Activated T-helper 1 cell treated with Interleukin-2 at 50 U/mL for 16 hours (primary cell): ENCODE data around the gene KIAA0825.
"Not testable (repeated sequence)": the region's sequence is repeated elsewhere in the genome, so short reads cannot be mapped to it uniquely, and the experiment has no call there.

Experiments
- DNase-seq: peaks from one replicate; pipeline ENCODE4 v3.0.0-alpha.2; 2020; ENCODE audit warnings: low read depth

The KIAA0825 gene

GRCh38 chr5:94240134-94240533 lies 378.3 kb downstream of the KIAA0825 start:
- no peak for DNase-seq

DNA sequence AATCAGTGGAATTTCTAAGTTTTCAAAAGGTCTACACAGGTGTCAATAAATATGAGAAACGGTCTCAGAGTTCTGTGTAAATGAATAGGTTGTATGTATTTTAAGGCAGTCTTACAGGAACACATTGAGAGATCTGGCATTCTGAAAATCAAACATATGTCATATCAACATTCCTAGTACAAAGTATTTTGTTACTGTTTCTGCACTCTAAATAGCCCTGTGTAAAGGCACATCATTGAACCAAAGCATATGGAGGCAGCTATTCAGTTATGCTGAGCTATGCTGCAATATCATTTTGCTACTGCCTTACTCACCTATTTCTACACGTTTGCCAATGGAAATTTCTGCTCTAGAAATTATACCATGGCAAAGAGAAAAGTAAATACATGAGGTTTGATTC lies 379.1 kb downstream of the KIAA0825 start:
- no peak for DNase-seq

GRCh38 chr5:94234987-94235386 lies 383.4 kb downstream of the KIAA0825 start:
- DNase-seq = no peak

GRCh38 chr5:94228791-94229190 lies 389.6 kb downstream of the KIAA0825 start:
- no peak for DNase-seq

GRCh38 chr5:94223235-94223634 lies 395.2 kb downstream of the KIAA0825 start:
- no peak for DNase-seq

GRCh38 chr5:94218374-94218773 lies 400.0 kb downstream of the KIAA0825 start:
- no peak for DNase-seq

DNA sequence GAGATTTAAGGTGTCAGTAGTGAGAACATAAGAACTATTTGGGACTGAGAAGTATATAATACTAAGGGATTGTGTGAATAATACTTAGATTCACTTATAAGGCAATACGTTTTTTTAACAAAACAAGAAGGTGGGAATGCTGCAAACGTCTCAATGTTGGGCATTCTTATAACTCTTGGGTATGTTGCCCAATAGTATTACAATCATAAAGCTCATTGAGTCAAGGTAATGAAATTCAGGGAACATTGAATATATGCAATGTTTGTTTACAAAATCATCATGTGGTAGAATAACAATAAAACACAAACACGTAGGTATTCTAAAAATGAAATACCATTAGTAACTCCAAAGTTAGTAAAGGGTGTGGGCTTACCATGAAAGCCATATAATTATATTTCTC lies 400.7 kb downstream of the KIAA0825 start:
- DNase-seq = no peak

- DNase-seq = no peak
Observed at GRCh38 chr5:94217216-94217615, 401.2 kb downstream of the KIAA0825 start.

DNA sequence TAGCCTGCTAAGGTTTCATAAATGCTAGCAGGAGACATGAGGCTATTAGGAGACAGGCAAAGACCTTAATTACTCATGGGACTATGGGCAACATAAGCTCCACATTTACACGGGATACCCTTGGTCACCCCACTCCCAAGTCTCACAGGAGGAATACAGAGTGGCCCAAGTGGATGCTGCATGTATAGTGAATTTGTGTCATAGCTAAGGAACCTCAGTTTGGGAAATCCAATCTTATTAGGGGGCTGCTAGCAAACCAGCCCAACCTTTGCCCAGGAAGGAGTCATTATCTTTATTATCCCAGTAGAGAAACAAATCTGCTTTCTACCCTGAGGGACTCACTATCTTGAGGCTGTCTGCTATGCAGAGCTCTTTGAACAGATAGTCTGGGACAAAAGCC lies 405.9 kb downstream of the KIAA0825 start:
- no peak for DNase-seq

GRCh38 chr5:94209774-94210355 lies 408.5 kb downstream of the KIAA0825 start:
- DNase-seq = no peak

DNA sequence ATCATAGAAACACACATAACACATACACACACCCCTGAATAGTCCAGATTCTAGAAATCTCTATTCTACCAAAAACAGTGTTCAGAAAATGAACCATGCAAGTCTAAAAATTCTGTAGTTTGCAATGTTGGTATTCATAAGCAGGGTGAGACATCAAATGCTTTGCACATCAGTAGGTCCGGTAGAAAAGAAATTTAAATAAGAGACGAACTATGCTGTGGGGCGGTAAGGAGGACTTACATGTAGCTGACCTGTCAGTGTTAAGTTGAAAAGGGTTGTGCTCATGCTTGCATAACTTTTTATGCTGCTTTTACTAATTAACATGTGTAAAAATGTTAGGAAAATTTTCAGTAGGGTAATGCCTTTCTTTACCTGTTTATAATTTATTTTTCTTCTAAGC lies 409.1 kb downstream of the KIAA0825 start:
- DNase-seq = no peak

DNA sequence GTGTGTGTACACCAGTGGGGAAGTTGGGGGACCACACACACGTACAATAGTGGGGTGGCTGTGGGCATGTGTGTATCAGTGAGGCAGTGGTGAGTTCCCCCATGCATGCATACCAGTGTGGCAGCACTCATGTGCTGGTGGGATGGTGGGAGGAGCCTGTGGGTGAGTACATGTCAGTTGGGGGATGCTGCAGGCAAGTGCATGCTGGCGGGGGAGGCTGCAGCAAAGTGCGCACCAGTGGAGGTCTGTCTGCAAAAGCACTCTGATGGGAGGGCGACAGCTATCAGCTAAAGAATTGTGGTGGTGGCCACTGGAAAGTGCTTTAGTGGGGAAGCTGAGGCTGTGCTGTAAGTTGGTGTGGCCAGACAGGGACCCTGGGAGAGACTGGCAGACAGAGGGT lies 418.8 kb downstream of the KIAA0825 start:
- no peak for DNase-seq

- DNase-seq = no peak
Observed at GRCh38 chr5:94197970-94198369, 420.4 kb downstream of the KIAA0825 start.

GRCh38 chr5:94196953-94197352 lies 421.5 kb downstream of the KIAA0825 start:
- DNase-seq = no peak

DNA sequence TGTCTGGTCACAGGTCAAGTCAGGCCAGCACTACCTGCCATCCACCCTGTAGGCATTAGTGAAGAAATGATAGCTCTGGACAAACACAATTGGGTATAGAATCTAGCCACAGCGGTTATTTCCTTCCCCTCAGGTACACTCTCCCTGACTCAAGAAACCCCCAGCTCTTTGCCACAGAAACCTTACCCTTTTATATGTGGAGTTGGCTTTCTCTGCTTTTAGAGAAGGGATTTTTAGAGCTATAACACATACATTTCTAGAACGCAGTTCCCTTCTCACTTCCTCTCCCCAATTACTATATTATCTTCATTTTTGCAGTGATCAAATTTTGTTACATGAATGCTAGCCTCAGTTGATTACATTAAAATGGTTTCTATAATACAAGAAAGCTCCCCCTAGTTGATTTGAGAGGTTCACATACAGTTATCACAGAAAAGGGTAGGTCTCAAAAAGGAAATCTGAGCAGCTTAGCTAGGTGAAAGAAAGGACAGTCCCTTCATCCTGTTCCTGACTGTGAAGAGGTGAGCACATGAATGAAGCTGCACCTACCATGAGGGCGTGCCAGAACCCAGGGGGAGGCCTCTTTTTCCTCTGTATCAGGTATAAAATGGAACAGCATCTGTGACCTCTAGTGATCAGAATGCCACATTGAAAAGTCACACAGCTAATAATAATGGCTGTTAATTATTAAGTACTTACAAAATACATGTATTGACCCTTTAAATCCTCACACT lies 425.6 kb downstream of the KIAA0825 start:
- no peak for DNase-seq

DNA sequence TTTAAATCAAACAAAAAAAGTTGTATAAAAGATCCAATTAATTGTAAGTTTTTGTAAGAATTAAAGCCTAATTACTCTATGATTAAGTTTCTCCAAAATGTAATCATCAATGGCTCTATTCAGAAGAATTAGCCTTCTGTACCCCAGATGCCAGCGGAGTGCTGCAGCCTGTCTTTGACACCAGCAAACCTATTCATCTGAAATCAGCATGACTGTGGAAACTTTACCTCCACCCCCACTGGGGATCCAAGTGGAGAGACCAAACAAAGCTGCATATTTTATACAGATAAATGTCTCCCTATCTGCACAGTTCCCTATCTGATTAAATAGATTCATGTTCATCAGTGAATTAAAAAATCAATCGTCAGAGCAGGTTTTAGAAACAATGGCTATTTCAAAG lies 426.8 kb downstream of the KIAA0825 start:
- no peak for DNase-seq

- no peak for DNase-seq
Observed at GRCh38 chr5:94188725-94189124, 429.7 kb downstream of the KIAA0825 start.

- DNase-seq = no peak
Observed at GRCh38 chr5:94184870-94185269, 433.5 kb downstream of the KIAA0825 start.

GRCh38 chr5:94181895-94182294 lies 436.5 kb downstream of the KIAA0825 start:
- no peak for DNase-seq

DNA sequence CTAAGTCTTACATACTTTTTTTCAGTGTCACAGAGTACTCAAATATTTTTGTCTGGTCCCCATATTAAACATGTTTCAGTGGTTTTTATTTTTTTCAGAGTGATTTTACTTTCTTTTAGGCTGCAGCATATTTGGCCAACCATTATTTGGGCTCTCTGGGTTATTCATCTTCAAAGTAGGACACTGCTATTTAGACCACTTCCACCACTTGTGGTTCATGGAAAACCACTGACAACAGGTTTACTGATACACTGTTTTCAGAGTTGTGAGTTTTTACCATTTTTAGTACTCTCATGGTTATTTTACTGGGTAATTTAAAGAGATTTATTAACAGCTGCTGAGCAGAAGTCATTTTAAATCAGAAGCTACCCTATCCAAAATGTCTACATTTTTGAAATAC lies 437.6 kb downstream of the KIAA0825 start:
- DNase-seq = no peak

DNA sequence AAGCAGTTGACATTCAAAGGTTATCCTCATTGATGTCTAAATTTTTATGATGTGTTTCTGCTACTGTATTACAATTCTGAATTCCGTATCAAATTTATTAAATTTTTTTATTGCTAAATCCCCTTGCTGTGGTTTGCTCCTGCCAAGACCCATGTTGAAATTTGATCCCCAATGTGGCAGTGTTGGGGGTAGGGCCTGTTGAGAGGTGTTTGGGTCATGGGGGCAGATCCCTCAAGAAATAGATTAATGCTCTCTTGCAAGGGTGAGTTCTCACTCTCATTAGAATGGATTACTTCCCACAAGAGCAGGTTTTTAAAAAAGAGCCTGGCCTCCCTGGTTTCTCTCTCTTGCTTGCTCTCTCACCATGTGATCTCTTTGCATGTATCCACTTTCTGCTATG lies 442.5 kb downstream of the KIAA0825 start:
- DNase-seq = no peak

- DNase-seq = no peak
Observed at GRCh38 chr5:94174748-94175411, 443.5 kb downstream of the KIAA0825 start.

DNA sequence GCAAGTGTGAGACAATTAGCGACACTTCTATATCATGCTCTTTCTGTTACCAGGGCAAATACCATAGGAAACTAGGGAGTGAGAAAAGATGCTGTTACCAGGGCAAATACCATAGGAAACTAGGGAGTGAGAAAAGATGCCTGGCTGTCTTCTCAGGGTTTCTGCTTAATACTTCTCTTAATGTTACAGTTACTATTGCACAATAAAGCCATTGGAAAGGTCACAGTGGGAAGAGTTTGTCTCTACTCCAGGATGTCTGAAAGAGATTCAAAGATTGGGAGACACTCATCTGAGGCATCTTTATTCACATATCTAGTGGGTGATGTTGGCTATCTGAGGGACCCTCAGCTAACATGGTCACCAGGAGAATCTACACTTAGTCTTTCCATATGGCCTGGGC lies 445.3 kb downstream of the KIAA0825 start:
- DNase-seq = no peak

DNA sequence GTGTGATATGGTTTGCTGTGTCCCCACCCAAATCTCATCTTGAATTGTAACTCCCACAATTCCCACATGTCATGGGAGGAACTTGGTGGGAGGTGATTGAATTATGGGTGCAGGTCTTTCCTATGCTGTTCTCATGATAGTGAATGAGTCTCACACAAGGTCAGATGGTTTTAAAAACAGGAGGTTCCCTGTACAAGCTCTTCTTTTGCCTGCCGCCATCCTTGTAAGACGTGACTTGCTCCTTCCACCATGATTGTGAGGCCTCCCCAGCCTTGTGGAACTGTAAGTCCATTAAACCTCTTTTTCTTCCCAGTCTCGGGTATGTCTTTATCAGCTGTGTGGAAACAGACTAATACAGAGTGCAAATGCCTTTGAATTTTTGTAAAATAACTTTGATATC lies 447.3 kb downstream of the KIAA0825 start:
- not testable (repeated sequence) for DNase-seq
